H1 (cell line): ENCODE measurements around the gene ZNF888. TPM values are rescaled to one million over a fixed set of nuclear protein-coding genes. Genes with fewer than 3 reads are reported as not detected.
A peak's percentile ranks its signal among the peaks of the same experiment; 100 is the strongest.
"Not testable (repeated sequence)": the region's sequence is repeated elsewhere in the genome, so short reads cannot be mapped to it uniquely, and the experiment has no call there.

Source experiments
- CTCF ChIA-PET: fragments of 300-600 bp; sonication (Branson Sonifier 250); formaldehyde crosslinking; loops from one replicate; lab custom pipeline; 2021; ENCODE audit not compliant: partially characterized antibody; lab: Charles Lee
- POLR2A ChIA-PET: fragments of 300-600 bp; sonication (Branson Sonifier 250); formaldehyde crosslinking; loops from one replicate; lab custom pipeline; 2021; ENCODE audit warnings: inconsistent platforms; ENCODE audit not compliant: partially characterized antibody; lab: Charles Lee
- DNase-seq, 2 experiments: peaks; one replicate each; pipeline versions ENCODE4 v3.0.0 to v3.0.0-alpha.2; 2010 to 2022; ENCODE audit warnings: low spot score in 2 of 2, low read depth in 1 of 2, mixed read lengths in 1 of 2
- FAIRE-seq: peaks from 2 replicates; lab custom pipeline; 2011; peaks lifted over from hg19 to GRCh38; lab: Jason Lieb, UNC
- H2AFZ ChIP-seq: 2 replicates; pipeline ENCODE4 v1.8.1; 2012; ENCODE audit warnings: low read length, inconsistent platforms
- H2AK5ac ChIP-seq: 2 replicates; pipeline ENCODE4 v1.6.1; 2013; ENCODE audit warnings: low read depth, low read length
- H2BK120ac ChIP-seq: replicated peaks from 2 replicates; pipeline ENCODE3; 2013; ENCODE audit warnings: low read depth, low read length, inconsistent platforms
- H2BK12ac ChIP-seq: 2 replicates; pipeline ENCODE4 v1.6.1; 2013; ENCODE audit warnings: low read depth, low read length
- H2BK15ac ChIP-seq: 2 replicates; pipeline ENCODE4 v1.6.1; 2013; ENCODE audit warnings: low read length
- H2BK20ac ChIP-seq: 2 replicates; pipeline ENCODE4 v1.6.1; 2013; ENCODE audit warnings: low read length
- H2BK5ac ChIP-seq: 2 replicates; pipeline ENCODE4 v1.6.1; 2013; ENCODE audit warnings: low read depth, low read length
- H3K14ac ChIP-seq: 2 replicates; pipeline ENCODE4 v1.6.1; 2013; ENCODE audit warnings: inconsistent platforms; ENCODE audit not compliant: insufficient read length
- H3K18ac ChIP-seq: 2 replicates; pipeline ENCODE4 v1.6.1; 2013; ENCODE audit warnings: low read length; ENCODE audit errors: extremely low read depth
- H3K23ac ChIP-seq: 2 replicates; pipeline ENCODE4 v1.6.1; 2013; ENCODE audit warnings: inconsistent platforms; ENCODE audit not compliant: insufficient read length
- H3K23me2 ChIP-seq: 2 replicates; pipeline ENCODE4 v1.6.1; 2013; ENCODE audit warnings: low read depth, low read length
- H3K27ac ChIP-seq: 2 replicates; pipeline ENCODE4 v1.6.1; 2011; ENCODE audit warnings: low read depth, low read length, inconsistent platforms
- H3K27me3 ChIP-seq, 4 experiments: replicated peaks in 1 of 4; 1 replicate in 1 of 4; 2 replicates in 3 of 4; pipeline versions ENCODE4 v1.6.1 to v1.8.1; 2011 to 2013; ENCODE audit warnings: low read length in 3 of 4, mild to moderate bottlenecking in 3 of 4, inconsistent platforms in 2 of 4, mixed read lengths in 2 of 4, moderate library complexity in 1 of 4; ENCODE audit not compliant: control insufficient read depth in 3 of 4, insufficient read depth in 3 of 4; ENCODE audit errors: extremely low read depth in 1 of 4
- H3K36me3 ChIP-seq, 4 experiments: 2 replicates each; pipeline versions ENCODE4 v1.6.1 to v1.8.1; 2011 to 2013; ENCODE audit warnings: mild to moderate bottlenecking in 4 of 4, low read length in 3 of 4, moderate library complexity in 2 of 4, control low read depth in 1 of 4, inconsistent platforms in 1 of 4; ENCODE audit not compliant: insufficient read depth in 4 of 4, control insufficient read depth in 2 of 4
- H3K4ac ChIP-seq: replicated peaks from 2 replicates; pipeline ENCODE3; 2013; ENCODE audit warnings: low read length, low read depth, mixed read lengths, inconsistent platforms; ENCODE audit not compliant: insufficient read length
- H3K4me1 ChIP-seq, 4 experiments: replicated peaks in 1 of 4; 1 replicate in 1 of 4; 2 replicates in 3 of 4; pipeline versions ENCODE4 v1.6.1 to v1.8.1; 2011 to 2013; ENCODE audit warnings: low read length in 3 of 4, inconsistent platforms in 2 of 4, mixed read lengths in 1 of 4; ENCODE audit not compliant: insufficient read depth in 4 of 4, control insufficient read depth in 3 of 4
- H3K4me2 ChIP-seq, 2 experiments: 2 replicates each; pipeline versions ENCODE4 v1.6.1 to v1.8.1; 2011 to 2013; ENCODE audit warnings: low read depth in 2 of 2, low read length in 2 of 2, control low read depth in 1 of 2, inconsistent platforms in 1 of 2, mild to moderate bottlenecking in 1 of 2; ENCODE audit not compliant: insufficient read depth in 1 of 2
- H3K4me3 ChIP-seq, 4 experiments: fragments of 200-600, 300-600 bp in 1 of 4; sonication (generic), shearing (Covaris generic), sonication (Bioruptor Twin) in 1 of 4; 2 replicates each; pipeline versions ENCODE4 v1.5.1 to v1.8.1; 2011 to 2016; ENCODE audit warnings: low read length in 4 of 4, low read depth in 3 of 4, control low read depth in 2 of 4, inconsistent platforms in 2 of 4, mild to moderate bottlenecking in 2 of 4, mixed read lengths in 1 of 4, moderate library complexity in 1 of 4; ENCODE audit not compliant: insufficient read depth in 2 of 4; ENCODE audit errors: extremely low read depth in 1 of 4
- H3K56ac ChIP-seq: replicated peaks from 2 replicates; pipeline ENCODE3; 2013; ENCODE audit warnings: low read depth, mild to moderate bottlenecking, mixed read lengths, low read length, inconsistent platforms; ENCODE audit not compliant: insufficient read length
- H3K79me1 ChIP-seq: 2 replicates; pipeline ENCODE4 v1.6.1; 2013; ENCODE audit warnings: low read depth, low read length, control low read depth
- H3K79me2 ChIP-seq, 2 experiments: 2 replicates each; pipeline versions ENCODE4 v1.6.1 to v1.8.1; 2012 to 2013; ENCODE audit warnings: low read length in 2 of 2, mild to moderate bottlenecking in 2 of 2, inconsistent platforms in 1 of 2; ENCODE audit not compliant: insufficient read depth in 2 of 2, control insufficient read depth in 1 of 2
- H3K9ac ChIP-seq, 4 experiments: replicated peaks in 1 of 4; 1 replicate in 1 of 4; 2 replicates in 3 of 4; pipeline versions ENCODE4 v1.6.1 to v1.8.1; 2011 to 2013; ENCODE audit warnings: low read depth in 3 of 4, low read length in 3 of 4, control low read depth in 2 of 4, mild to moderate bottlenecking in 2 of 4, moderate library complexity in 2 of 4, inconsistent platforms in 1 of 4; ENCODE audit errors: extremely low read depth in 1 of 4
- H3K9me3 ChIP-seq, 2 experiments: 2 replicates each; pipeline versions ENCODE4 v1.6.1 to v1.8.1; 2012 to 2013; ENCODE audit warnings: mild to moderate bottlenecking in 2 of 2, moderate library complexity in 2 of 2, control low read depth in 1 of 2, inconsistent platforms in 1 of 2, low read depth in 1 of 2, low read length in 1 of 2, mixed read lengths in 1 of 2; ENCODE audit not compliant: insufficient read depth in 2 of 2
- H4K20me1 ChIP-seq, 2 experiments: replicated peaks in 1 of 2; 2 replicates each; pipeline versions ENCODE3 to v1.8.1; 2011 to 2013; ENCODE audit warnings: inconsistent platforms in 2 of 2, low read length in 2 of 2, mild to moderate bottlenecking in 1 of 2; ENCODE audit not compliant: insufficient read depth in 2 of 2, control insufficient read depth in 1 of 2
- H4K5ac ChIP-seq: 2 replicates; pipeline ENCODE4 v1.6.1; 2013; ENCODE audit warnings: low read length, low read depth, mixed read lengths, inconsistent platforms; ENCODE audit not compliant: insufficient read length
- H4K8ac ChIP-seq: 2 replicates; pipeline ENCODE4 v1.8.0; 2013; ENCODE audit warnings: mild to moderate bottlenecking, moderate library complexity, low read length, inconsistent platforms; ENCODE audit not compliant: insufficient read depth; ENCODE audit errors: extremely low read depth
- H4K91ac ChIP-seq: replicated peaks from 2 replicates; pipeline ENCODE3; 2013; ENCODE audit warnings: low read length, mixed read lengths, inconsistent platforms; ENCODE audit not compliant: insufficient read length
- CEBPB ChIP-seq: IDR thresholded peaks from 2 replicates; pipeline ENCODE4 v1.6.1; 2012; ENCODE audit warnings: low read depth, low read length
- E2F6 ChIP-seq: IDR thresholded peaks from 2 replicates; pipeline ENCODE4 v1.6.1; 2012; ENCODE audit warnings: inconsistent platforms
- EP300 ChIP-seq, 2 experiments: IDR thresholded peaks; 1 replicate in 1 of 2; 2 replicates in 1 of 2; pipeline ENCODE4 v1.6.1; 2011 to 2012; ENCODE audit warnings: low read depth in 2 of 2, low read length in 2 of 2, mild to moderate bottlenecking in 2 of 2, borderline replicate concordance in 1 of 2, inconsistent platforms in 1 of 2, moderate library complexity in 1 of 2
- GABPA ChIP-seq: IDR thresholded peaks from 2 replicates; pipeline ENCODE4 v1.6.1; 2011; ENCODE audit warnings: mild to moderate bottlenecking, low read length, moderate library complexity, borderline replicate concordance; ENCODE audit not compliant: insufficient read depth
- HDAC2 ChIP-seq, 2 experiments: fragments of 300-600 bp in 1 of 2; sonication (generic) in 1 of 2; IDR thresholded peaks; 2 replicates each; pipeline ENCODE4 v1.6.1; 2011 to 2012; ENCODE audit warnings: low read depth in 2 of 2, low read length in 2 of 2, mild to moderate bottlenecking in 2 of 2, moderate library complexity in 2 of 2, borderline replicate concordance in 1 of 2, inconsistent platforms in 1 of 2
- JUND ChIP-seq: IDR thresholded peaks from 2 replicates; pipeline ENCODE4 v1.6.1; 2011; ENCODE audit warnings: mild to moderate bottlenecking, improper control_type of control experiment, low read length
- SAP30 ChIP-seq: fragments of 300-600 bp; sonication (generic); IDR thresholded peaks from 2 replicates; pipeline ENCODE4 v1.7.1; 2012; ENCODE audit warnings: low read length, moderate library complexity, mild to moderate bottlenecking, inconsistent platforms; ENCODE audit not compliant: insufficient read depth, insufficient replicate concordance
- TBP ChIP-seq: IDR thresholded peaks from 2 replicates; pipeline ENCODE4 v1.6.1; 2011; ENCODE audit warnings: low read depth, low read length, improper control_type of control experiment
- WGBS, 2 experiments: shearing (Covaris generic) in 1 of 2; methylation state at CpG; one replicate each; pipeline versions ENCODE4 v1.1.6 to v1.1.7; 2013 to 2015; ENCODE audit warnings: low lambda C conversion rate in 2 of 2, mixed read lengths in 2 of 2, inconsistent platforms in 1 of 2, low coverage in 1 of 2, missing lambda C conversion rate in 1 of 2; ENCODE audit not compliant: insufficient replicate concordance in 2 of 2, insufficient coverage in 1 of 2, insufficient read length in 1 of 2; ENCODE audit errors: extremely low coverage in 1 of 2, missing lambda C conversion rate in 1 of 2; 5-methylcytosine and 5-hydroxymethylcytosine counted together
- polyA plus RNA-seq, 7 experiments: library from polyadenylated mRNA; depleted of rRNA in 3 of 7; stranded (reverse) in 5 of 7; unstranded in 2 of 7; fragments of >200 nt in 5 of 7; fragments of 200-250 nt in 2 of 7; gene quantifications; 1 replicate in 5 of 7; 2 replicates in 1 of 7; 4 replicates in 1 of 7; pipeline versions ENCODE4 v1.2.1 to v1.2.3, GENCODE V29; 2011 to 2013; ENCODE audit warnings: missing spikeins in 2 of 7, mixed read lengths in 2 of 7
- total RNA-seq: library from RNA; stranded (reverse); fragmentation: NEBNext Ultra II Directional; extraction: Animal tissue kit (Norgen Biotek cat#: 25700); gene quantifications from 2 replicates; pipeline ENCODE4 v1.2.1, GENCODE V29; 2021

ZNF888 gene
- total and polyA plus RNA-seq, 2 of the 8 experiments (the other 6 are each of a cell fraction or from before 2014, with no cell fraction given) = 1.1 to 8.6 TPM

GRCh38 chr19:52941941-52942385, 18.7 kb upstream of the ZNF888 start (continued):
- no peak for TF ChIP-seq EP300 (IDR thresholded peaks at IDR 0.05; ENCODE audit: borderline replicate concordance in 1 of 2, low read depth in 2 of 2, low read length in 2 of 2)
- no peak for TF ChIP-seq TBP
- no peak for TF ChIP-seq GABPA
- TF ChIP-seq E2F6 = peak; percentile 86
- TF ChIP-seq SAP30 = peak; percentile 43
- TF ChIP-seq JUND = no peak
- TF ChIP-seq CEBPB = no peak
- peak in 1 of 2 experiments; percentile 19; a peak in 1 of 4 replicates for TF ChIP-seq HDAC2 (IDR thresholded peaks at IDR 0.05; ENCODE audit: borderline replicate concordance in 1 of 2, low read depth in 2 of 2, low read length in 2 of 2)
- TF ChIP-seq, all 59 proteins: peak for 5

- H3K23me2 ChIP-seq, H4K91ac ChIP-seq, H2BK5ac ChIP-seq, H3K4ac ChIP-seq, H2BK120ac ChIP-seq, H2AFZ ChIP-seq, H4K20me1 ChIP-seq, H2BK12ac ChIP-seq, H3K9me3 ChIP-seq, H3K27me3 ChIP-seq, POLR2A ChIA-PET, H3K56ac ChIP-seq, H2BK15ac ChIP-seq, H3K14ac ChIP-seq, H3K79me1 ChIP-seq, H2AK5ac ChIP-seq, H2BK20ac ChIP-seq, H3K27ac ChIP-seq, H3K23ac ChIP-seq, H3K36me3 ChIP-seq, FAIRE-seq, H4K5ac ChIP-seq, H4K8ac ChIP-seq, H3K18ac ChIP-seq, DNase-seq: not testable (repeated sequence)
- Histone ChIP-seq H3K79me2 (peaks cover 0 to 34% of the 10 kb centered on the region in 2 experiments; a peak in 2 of 4 replicates), H3K9ac (peak overlapping the region in 2 of 4 experiments; percentile 68 to 71; a peak in 2 of 7 replicates), H3K4me1 (peaks cover 2 to 15% (median 9%) of the 10 kb centered on the region in 4 experiments; a peak in 5 of 7 replicates), H3K4me2 (peak overlapping the region; percentile 62 to 67), H3K4me3 (peak overlapping the region; percentile 74 to 87 (median 80))
- WGBS, 2 experiments = 100% methylated on average over 1 of the region's 2 CpGs; no CpG with 5 or more reads in 1 of the 2 experiments
- CTCF ChIA-PET = interaction anchor here (0.5 to 0.7 kb wide), 2 partner anchors 64 to 149 kb away, joined by 3 read pairs; no protein-coding TSS in a partner anchor
Measured at GRCh38 chr19:52941523-52941922, 18.3 kb upstream of the ZNF888 start.
